ENCODE results near the gene SH3RF3.

Gene SH3RF3

GRCh38 chr2:109185338-109185737, 56.3 kb downstream of the SH3RF3 start:
- DNase-seq = no peak

GRCh38 chr2:109185821-109186570, 57.0 kb downstream of the SH3RF3 start:
- DNase-seq = no peak

GRCh38 chr2:109186656-109187250, 57.7 kb downstream of the SH3RF3 start:
- DNase-seq = no peak

- no peak for DNase-seq
Measured at GRCh38 chr2:109187711-109188495, 58.9 kb downstream of the SH3RF3 start.

- no peak for DNase-seq
Measured at GRCh38 chr2:109188496-109188890, 59.5 kb downstream of the SH3RF3 start.

GRCh38 chr2:109188898-109189297, 59.9 kb downstream of the SH3RF3 start:
- DNase-seq = no peak

- DNase-seq = no peak
Measured at GRCh38 chr2:109189751-109190150, 60.7 kb downstream of the SH3RF3 start.

GRCh38 chr2:109193807-109194619, 65.0 kb downstream of the SH3RF3 start:
- DNase-seq = no peak

- DNase-seq = no peak
Measured at GRCh38 chr2:109194620-109194937, 65.6 kb downstream of the SH3RF3 start.

GRCh38 chr2:109195193-109196045, 66.4 kb downstream of the SH3RF3 start:
- DNase-seq = no peak

- no peak for DNase-seq
Measured at GRCh38 chr2:109196081-109196875, 67.3 kb downstream of the SH3RF3 start.

- DNase-seq = no peak
Measured at GRCh38 chr2:109197491-109198418, 68.8 kb downstream of the SH3RF3 start.

GRCh38 chr2:109199790-109200189, 70.8 kb downstream of the SH3RF3 start:
- no peak for DNase-seq

- DNase-seq = no peak
Measured at GRCh38 chr2:109200616-109201464, 71.8 kb downstream of the SH3RF3 start.

GRCh38 chr2:109201465-109202327, 72.7 kb downstream of the SH3RF3 start:
- no peak for DNase-seq

- no peak for DNase-seq
Measured at GRCh38 chr2:109202486-109202885, 73.5 kb downstream of the SH3RF3 start.

- no peak for DNase-seq
Measured at GRCh38 chr2:109203246-109204011, 74.4 kb downstream of the SH3RF3 start.
